Endothelial cell of umbilical vein (primary cell): ENCODE data around the gene SYK. TPM values are rescaled to one million over a fixed set of nuclear protein-coding genes. Genes with fewer than 3 reads are reported as not detected.

ENCODE experiments used
- BruUV-seq: library from RNA; stranded (reverse); fragments of 400-500 nt; replicated peaks from 2 replicates; lab custom pipeline; 2021; lab: Mats Ljungman, UMichigan
- CTCF ChIA-PET: fragments of 300-600, 350-600 bp; sonication (Branson Sonifier 250); formaldehyde crosslinking; loops from one replicate; lab custom pipeline; 2021; ENCODE audit warnings: antibody characterized with exemption, inconsistent platforms; lab: Charles Lee
- POLR2A ChIA-PET: fragments of 300-600, 350-600 bp; sonication (Branson Sonifier 250); formaldehyde crosslinking; loops from one replicate; lab custom pipeline; 2021; ENCODE audit warnings: antibody characterized with exemption, inconsistent platforms; lab: Charles Lee
- DNase-seq: peaks from one replicate; pipeline ENCODE4 v3.0.0-alpha.2; 2011; ENCODE audit warnings: low read depth, low spot score
- FAIRE-seq: peaks from 2 replicates; lab custom pipeline; 2011; peaks lifted over from hg19 to GRCh38; lab: Jason Lieb, UNC
- H2AFZ ChIP-seq: 2 replicates; pipeline ENCODE4 v1.6.0; 2012; ENCODE audit warnings: low read depth, low read length, control low read depth, inconsistent platforms
- H3K27ac ChIP-seq: 2 replicates; pipeline ENCODE4 v1.5.1; 2011; ENCODE audit warnings: low read depth, mild to moderate bottlenecking, control low read depth, low read length, moderate library complexity; ENCODE audit not compliant: insufficient read depth
- H3K27me3 ChIP-seq, 2 experiments: 2 replicates each; pipeline versions ENCODE4 v1.6.0 to v1.6.1; 2011; ENCODE audit warnings: low read length in 2 of 2, mixed read lengths in 1 of 2; ENCODE audit not compliant: control insufficient read depth in 2 of 2, insufficient read depth in 2 of 2
- H3K36me3 ChIP-seq, 2 experiments: 2 replicates in 1 of 2; 3 replicates in 1 of 2; pipeline ENCODE4 v1.5.1; 2011; ENCODE audit warnings: low read length in 2 of 2, mild to moderate bottlenecking in 1 of 2, moderate library complexity in 1 of 2; ENCODE audit not compliant: control insufficient read depth in 2 of 2, insufficient read depth in 2 of 2; ENCODE audit errors: extremely low read depth in 1 of 2
- H3K4me1 ChIP-seq: 3 replicates; pipeline ENCODE4 v1.5.1; 2011; ENCODE audit warnings: mild to moderate bottlenecking, low read length; ENCODE audit not compliant: control insufficient read depth, insufficient read depth; ENCODE audit errors: extremely low read depth
- H3K4me2 ChIP-seq: 2 replicates; pipeline ENCODE4 v1.6.1; 2011; ENCODE audit warnings: low read length, control low read depth, mixed read lengths; ENCODE audit not compliant: insufficient read depth
- H3K4me3 ChIP-seq, 3 experiments: fragments of 200-600 bp in 1 of 3; sonication (generic), shearing (Covaris generic) in 1 of 3; replicated peaks in 1 of 3; 2 replicates each; pipeline ENCODE4 v1.5.1; 2011 to 2016; ENCODE audit warnings: control low read depth in 3 of 3, low read length in 3 of 3, mild to moderate bottlenecking in 2 of 3, inconsistent platforms in 1 of 3, low read depth in 1 of 3, moderate library complexity in 1 of 3; ENCODE audit not compliant: insufficient read depth in 1 of 3
- H3K79me2 ChIP-seq: 2 replicates; pipeline ENCODE4 v1.6.0; 2012; ENCODE audit warnings: low read length, inconsistent platforms; ENCODE audit not compliant: control insufficient read depth, insufficient read depth
- H3K9ac ChIP-seq: replicated peaks from 2 replicates; pipeline ENCODE3; 2011; ENCODE audit warnings: low read length, control low read depth; ENCODE audit not compliant: insufficient read depth; ENCODE audit errors: extremely low read depth
- H3K9me1 ChIP-seq: replicated peaks from 3 replicates; pipeline ENCODE4 v1.6.0; 2011; ENCODE audit warnings: mild to moderate bottlenecking, low read length; ENCODE audit not compliant: control insufficient read depth, insufficient read depth; ENCODE audit errors: extremely low read depth
- H3K9me3 ChIP-seq: replicated peaks from 2 replicates; pipeline ENCODE4 v1.5.1; 2012; ENCODE audit warnings: low read length, inconsistent platforms; ENCODE audit not compliant: control insufficient read depth, insufficient read depth
- H4K20me1 ChIP-seq: replicated peaks from 2 replicates; pipeline ENCODE3; 2011; ENCODE audit warnings: mild to moderate bottlenecking, low read length; ENCODE audit not compliant: control insufficient read depth, insufficient read depth; ENCODE audit errors: extremely low read depth
- CTCF ChIP-seq, 2 donors: IDR thresholded peaks; 1 replicate in 1 of 2; 2 replicates in 1 of 2; pipeline ENCODE4 v1.5.1; 2011; ENCODE audit warnings: low read length in 2 of 2, mild to moderate bottlenecking in 2 of 2, moderate library complexity in 2 of 2, control low read depth in 1 of 2, inconsistent platforms in 1 of 2, low read depth in 1 of 2; ENCODE audit not compliant: insufficient read depth in 1 of 2; ENCODE audit errors: extremely low read depth in 1 of 2
- EZH2 ChIP-seq: IDR thresholded peaks from 2 replicates; pipeline ENCODE4 v1.6.1; 2012; ENCODE audit warnings: borderline replicate concordance, low read depth, mild to moderate bottlenecking, moderate library complexity, low read length, inconsistent platforms; ENCODE audit not compliant: severe bottlenecking
- FOS ChIP-seq: IDR thresholded peaks from 2 replicates; pipeline ENCODE4 v1.6.1; 2011; ENCODE audit warnings: mild to moderate bottlenecking, low read length, moderate library complexity, borderline replicate concordance; ENCODE audit not compliant: insufficient read depth
- GATA2 ChIP-seq: IDR thresholded peaks from 2 replicates; pipeline ENCODE4 v1.7.0; 2011; ENCODE audit warnings: low read depth, mild to moderate bottlenecking, moderate library complexity, mixed read lengths, low read length; ENCODE audit not compliant: insufficient read length, insufficient read depth
- JUN ChIP-seq: IDR thresholded peaks from 2 replicates; pipeline ENCODE4 v1.6.1; 2011; ENCODE audit warnings: borderline replicate concordance, low read depth; ENCODE audit not compliant: insufficient read length, insufficient read depth
- MAX ChIP-seq: IDR thresholded peaks from 2 replicates; pipeline ENCODE4 v1.6.1; 2011; ENCODE audit not compliant: insufficient read depth, insufficient read length
- MYC ChIP-seq: IDR thresholded peaks from one replicate; pipeline ENCODE4 v1.6.1; 2011; ENCODE audit warnings: mild to moderate bottlenecking, low read depth, low read length
- POLR2A ChIP-seq: IDR thresholded peaks from 2 replicates; pipeline ENCODE4 v1.6.1; 2012; ENCODE audit warnings: low read depth, mild to moderate bottlenecking, control low read depth, low read length
- dilution Hi-C: fragments of 300-500 bp; cut with MboI; formaldehyde crosslinking; loops from one replicate; pipeline ENCODE4 v1.15.0; 2019; ENCODE audit warnings: low sequenced_read_pairs; ENCODE audit not compliant: extremely low pct_ligation_motif_present
- intact Hi-C: fragments of 100-400 bp; cut with micrococcal nuclease; formaldehyde crosslinking; loops from one replicate; pipeline ENCODE4 v1.10.0; 2022
- polyA plus RNA-seq, 4 experiments: library from polyadenylated mRNA; depleted of rRNA in 3 of 4; stranded (reverse) in 3 of 4; unstranded in 1 of 4; fragments of >200 nt; gene quantifications; 2 replicates each; pipeline versions ENCODE4 v1.2.1 to v1.2.3, GENCODE V29; 2011 to 2012; ENCODE audit warnings: missing spikeins in 1 of 4
- total RNA-seq: library from RNA; stranded (reverse); gene quantifications from 2 replicates; pipeline ENCODE4 v1.2.3, GENCODE V29; 2021

The SYK gene
- total and polyA plus RNA-seq, 2 donors (not counting 3 experiments of a cell fraction or from before 2014, with no cell fraction given): not detected

GRCh38 chr9:90903766-90904424 lies 102.3 kb downstream of the SYK start:
- Histone ChIP-seq H3K4me3 (no peak overlapping the region), H2AFZ (no peak overlapping the region), H3K9me3 (no peaks in the 10 kb centered on the region), H3K4me2 (no peak overlapping the region), H3K9ac (no peak overlapping the region), H3K27ac (no peak overlapping the region), H3K79me2 (no peaks in the 10 kb centered on the region), H3K4me1 (no peaks in the 10 kb centered on the region), H3K27me3 (no peaks in the 10 kb centered on the region), H3K36me3 (no peaks in the 10 kb centered on the region), H4K20me1 (no peaks in the 10 kb centered on the region), H3K9me1 (no peaks in the 10 kb centered on the region)
- POLR2A ChIA-PET: no interaction called here
- intact Hi-C loops (no loop called here), dilution Hi-C loops (no loop called here)
- no peak for FAIRE-seq
- TF ChIP-seq FOS: no peak
- no peak for TF ChIP-seq CTCF (IDR thresholded peaks at IDR 0.05; ENCODE audit: extremely low read depth in 1 of 2, insufficient read depth in 1 of 2, low read depth in 1 of 2, low read length in 2 of 2)
- TF ChIP-seq JUN: no peak
- TF ChIP-seq MYC: no peak
- no peak for TF ChIP-seq GATA2
- TF ChIP-seq MAX: no peak
- no peak for TF ChIP-seq EZH2
- no peak for TF ChIP-seq POLR2A
- no peak for DNase-seq
- CTCF ChIA-PET: no interaction called here
- BruUV-seq: no TSS peak
